ENCODE results near the gene WFDC8.

- TF ChIP-seq CTCF (IDR thresholded peaks at IDR 0.05; ENCODE audit: extremely low read depth in 1 of 2, insufficient read depth in 1 of 2, low read depth in 1 of 2, low read length in 2 of 2) (no peak), POLR2A (IDR thresholded peaks at IDR 0.05; ENCODE audit: low read depth, low read length) (no peak), EZH2 (IDR thresholded peaks at IDR 0.05; ENCODE audit: borderline replicate concordance, low read depth, low read length, severe bottlenecking) (no peak), MAX (IDR thresholded peaks at IDR 0.05; ENCODE audit: insufficient read depth, insufficient read length) (no peak), MYC (IDR thresholded peaks at IDR 0.05; ENCODE audit: low read depth, low read length) (no peak)
These were observed 30.7 kb downstream of the WFDC8 start for GRCh38 chr20:45548410-45548809.

Measured in endothelial cell of umbilical vein (primary cell).